ENCODE results near the gene TANC1.
A peak's percentile ranks its signal among the peaks of the same experiment; 100 is the strongest.

Gene TANC1

DNA sequence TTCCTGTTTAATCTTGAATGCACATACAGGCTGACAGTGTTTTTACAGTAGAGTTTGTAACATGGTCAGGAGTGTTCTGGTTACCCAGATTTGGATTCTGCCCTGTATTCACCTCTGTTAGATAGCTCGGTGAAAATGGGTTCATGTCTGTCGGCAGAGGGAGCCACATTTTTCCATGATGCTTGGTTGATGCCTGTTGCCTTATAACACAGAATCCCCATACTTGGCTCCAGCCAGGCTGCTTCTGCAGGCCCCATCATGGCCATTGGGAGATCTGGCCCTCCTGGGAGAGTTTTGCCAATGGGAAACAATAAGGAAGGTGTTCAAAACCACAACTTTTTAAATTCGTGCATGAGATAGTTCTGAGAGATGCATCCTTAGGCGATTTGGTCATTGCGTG lies 240.0 kb downstream of the TANC1 start:
- DNase-seq: no peak

- no peak for DNase-seq
Measured at GRCh38 chr2:159209341-159210306, 241.2 kb downstream of the TANC1 start.

DNA sequence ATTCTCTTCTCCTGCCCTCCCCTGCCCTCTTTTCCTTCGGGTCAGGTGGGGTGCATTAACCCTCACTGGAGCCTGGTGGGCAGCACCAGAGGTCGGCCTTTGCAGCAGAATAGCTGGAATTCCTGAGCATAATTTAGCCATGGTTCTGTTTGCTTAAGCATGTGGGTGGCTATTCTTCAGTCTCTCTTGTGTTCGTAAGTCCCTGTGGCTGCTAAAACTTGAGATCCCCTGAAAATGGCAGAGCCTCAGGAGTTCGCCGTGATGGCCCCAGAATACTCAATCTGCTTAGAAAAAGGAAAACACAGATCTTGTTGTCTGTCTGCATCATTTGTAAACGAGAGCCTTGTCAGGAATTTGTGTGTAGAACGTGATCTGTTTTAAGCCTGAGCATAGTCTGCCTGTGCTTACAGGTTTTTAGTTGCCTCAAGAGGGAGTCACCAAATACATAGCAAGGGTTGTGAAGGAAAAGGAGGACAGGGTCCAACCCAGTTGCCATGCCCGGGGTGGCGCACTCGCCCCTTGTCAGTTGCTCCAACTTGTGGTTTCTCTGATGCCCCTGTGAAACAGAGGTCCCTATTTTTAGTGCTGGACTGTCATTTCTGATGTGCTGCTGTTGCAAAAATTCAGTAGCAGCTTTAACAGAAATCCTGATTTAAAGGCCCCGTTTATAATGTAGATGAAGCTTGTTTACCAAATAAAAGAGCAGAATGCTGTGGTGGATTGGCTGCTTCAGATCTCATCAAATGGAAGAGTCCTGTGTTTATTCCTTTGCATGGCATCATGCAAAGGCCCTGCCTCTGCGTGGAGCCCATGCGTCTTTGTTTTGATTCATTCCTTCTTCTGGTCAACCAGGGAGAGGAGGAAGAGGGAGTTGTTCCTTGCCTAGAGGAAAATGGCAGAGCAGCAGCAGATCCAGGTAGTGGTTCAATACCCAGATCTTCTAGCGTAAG lies 243.3 kb downstream of the TANC1 start:
- DNase-seq: no peak

GRCh38 chr2:159213296-159213695 lies 244.9 kb downstream of the TANC1 start:
- DNase-seq: no peak

GRCh38 chr2:159214325-159214865 lies 246.0 kb downstream of the TANC1 start:
- no peak for DNase-seq

- no peak for DNase-seq
Measured at GRCh38 chr2:159215116-159215515, 246.7 kb downstream of the TANC1 start.

DNA sequence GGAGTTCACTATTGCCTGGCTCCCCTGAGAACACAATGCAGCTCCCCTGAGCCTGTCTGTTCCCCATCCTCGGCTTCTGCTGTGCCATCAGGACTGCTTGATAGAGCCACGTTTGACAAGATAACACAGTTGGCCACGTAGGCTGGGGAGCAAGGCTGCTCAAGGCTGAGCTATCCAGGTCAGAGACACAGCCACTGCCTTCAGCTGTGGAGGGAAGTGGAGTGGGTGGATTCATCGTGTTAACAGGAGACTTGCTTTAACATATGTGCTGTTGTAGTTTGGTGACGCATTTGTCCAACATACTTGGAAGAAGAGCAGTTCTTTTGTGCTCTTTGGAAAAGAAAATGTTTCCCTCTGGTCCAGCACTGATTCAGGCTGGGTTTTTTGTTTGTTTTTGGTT lies 249.2 kb downstream of the TANC1 start:
- no peak for DNase-seq

DNA sequence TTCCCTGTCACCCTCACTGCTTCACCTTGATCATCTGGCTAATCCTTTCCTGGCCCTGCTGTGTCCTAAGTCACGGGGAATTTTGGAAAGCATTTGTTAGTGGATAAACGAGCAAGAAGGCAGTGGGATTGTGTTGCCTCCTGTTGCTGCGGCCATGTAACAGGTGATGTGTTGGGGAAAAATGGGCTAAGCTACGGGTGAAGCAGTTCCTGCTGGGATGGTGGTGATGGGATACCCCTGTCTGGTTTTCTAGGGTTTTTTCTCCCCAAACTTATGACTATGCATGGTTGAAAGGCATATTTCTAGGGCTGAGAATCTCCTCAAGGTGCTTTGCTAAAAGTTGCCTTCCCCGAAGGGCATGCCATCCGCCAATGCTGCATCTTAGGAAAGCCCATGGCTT lies 249.9 kb downstream of the TANC1 start:
- DNase-seq: no peak

DNA sequence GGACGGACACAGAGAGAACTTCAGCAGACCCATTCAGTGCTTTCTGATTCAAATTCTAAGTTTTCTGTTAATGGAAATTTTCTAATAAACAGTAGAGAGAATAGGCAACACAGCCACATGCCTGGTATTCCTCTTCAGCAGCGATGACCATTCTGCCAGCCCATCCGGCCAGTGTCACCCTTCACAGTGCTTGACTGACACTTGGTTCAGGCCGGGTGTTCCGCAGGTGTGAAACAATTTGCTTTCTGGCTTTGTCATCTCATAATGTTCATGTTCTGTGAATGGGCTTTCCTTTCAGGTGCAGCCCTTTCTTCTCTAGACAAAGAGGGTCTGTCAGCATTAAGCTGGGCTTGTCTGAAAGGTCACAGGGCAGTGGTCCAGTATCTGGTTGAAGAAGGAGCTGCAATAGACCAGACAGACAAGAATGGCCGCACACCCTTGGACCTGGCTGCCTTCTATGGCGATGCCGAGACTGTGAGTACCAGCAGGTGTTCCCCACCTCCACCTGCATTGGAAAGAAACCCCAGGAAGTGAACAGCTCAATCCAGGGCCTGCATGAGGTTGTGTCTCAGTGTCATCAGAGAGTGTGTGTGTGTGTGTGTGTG lies 251.1 kb downstream of the TANC1 start:
- DNase-seq: no peak

DNA sequence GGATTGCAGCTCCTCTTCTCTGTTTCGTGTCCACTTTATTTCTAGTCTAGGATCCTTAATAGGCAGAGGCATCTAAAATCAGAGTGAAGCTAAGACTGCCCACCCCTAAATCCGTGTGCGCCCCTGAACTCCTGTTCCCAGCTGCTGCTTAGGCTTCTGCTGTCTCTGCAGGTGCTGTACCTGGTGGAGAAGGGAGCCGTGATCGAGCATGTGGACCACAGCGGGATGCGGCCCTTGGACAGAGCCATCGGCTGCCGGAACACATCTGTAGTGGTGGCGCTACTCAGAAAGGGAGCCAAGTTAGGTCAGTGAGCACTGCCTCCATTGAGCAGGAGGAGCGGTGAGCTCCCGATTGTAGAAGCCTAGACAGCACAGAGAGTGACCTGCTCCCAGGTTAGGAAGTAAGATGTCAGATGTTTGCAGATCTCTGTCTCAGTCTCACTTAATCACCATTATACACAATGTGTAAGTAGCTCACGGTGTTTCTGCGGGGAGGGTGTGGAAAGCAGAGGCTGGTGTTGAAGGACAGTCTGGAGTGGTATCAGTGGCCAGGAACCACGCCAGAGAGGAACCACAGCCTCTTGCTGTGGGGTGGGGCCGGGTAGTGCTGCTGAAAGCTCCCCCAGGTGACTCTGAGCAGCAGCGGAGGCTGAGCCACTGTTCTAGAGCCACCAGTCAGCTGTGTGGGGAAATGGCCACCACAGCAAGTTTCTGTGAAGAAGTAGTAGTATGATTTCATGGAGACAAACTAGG lies 255.8 kb downstream of the TANC1 start:
- DNase-seq: no peak

GRCh38 chr2:159225025-159226016 lies 256.9 kb downstream of the TANC1 start:
- DNase-seq: no peak

- peak; percentile 9 for DNase-seq
Measured at GRCh38 chr2:159226059-159226461, 257.6 kb downstream of the TANC1 start.

- DNase-seq: no peak
Measured at GRCh38 chr2:159226608-159227385, 258.4 kb downstream of the TANC1 start.

DNA sequence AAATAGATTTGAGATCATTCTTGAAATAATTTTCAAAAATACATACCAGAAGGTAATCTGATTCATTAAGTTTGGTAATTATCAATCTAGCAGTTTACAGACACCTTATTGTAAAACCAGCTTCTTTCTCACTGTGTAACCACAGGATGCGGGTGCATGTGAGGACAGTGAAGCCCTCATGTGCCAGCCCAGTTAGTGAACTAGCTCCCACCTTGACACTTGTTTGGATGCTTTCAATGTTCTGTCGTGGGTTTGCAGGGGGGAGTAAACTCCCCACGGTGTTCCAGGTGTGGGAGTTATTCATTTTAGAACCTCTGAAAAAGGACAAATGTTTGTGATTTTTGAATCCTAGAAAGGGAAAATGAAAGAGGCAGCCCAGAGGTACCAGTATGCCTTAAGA lies 259.0 kb downstream of the TANC1 start:
- DNase-seq: no peak

DNA sequence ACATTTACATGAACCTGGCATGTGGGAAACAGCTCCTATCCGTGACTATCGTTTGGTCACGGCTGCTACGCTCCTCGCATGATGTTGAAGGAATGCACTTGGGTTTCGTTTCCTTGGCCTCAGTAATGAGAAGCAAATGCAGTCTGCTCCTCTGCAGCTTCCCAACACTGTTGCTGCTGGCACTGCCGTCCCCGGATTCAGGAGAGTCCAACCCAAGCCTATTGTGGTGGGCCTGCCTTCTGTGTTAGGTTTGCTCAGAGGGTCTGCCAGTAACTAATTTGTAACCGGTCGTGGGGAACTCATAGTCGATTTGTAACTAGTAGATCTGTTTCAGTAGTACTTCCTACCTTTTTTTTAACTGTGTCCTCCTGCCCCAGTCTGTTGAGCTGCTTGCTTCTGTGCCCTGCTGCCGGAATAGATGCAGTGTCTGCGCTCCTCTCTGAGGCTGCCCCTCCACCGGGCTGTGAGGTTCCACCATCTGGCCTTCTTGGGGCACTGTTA lies 259.7 kb downstream of the TANC1 start:
- no peak for DNase-seq

DNA sequence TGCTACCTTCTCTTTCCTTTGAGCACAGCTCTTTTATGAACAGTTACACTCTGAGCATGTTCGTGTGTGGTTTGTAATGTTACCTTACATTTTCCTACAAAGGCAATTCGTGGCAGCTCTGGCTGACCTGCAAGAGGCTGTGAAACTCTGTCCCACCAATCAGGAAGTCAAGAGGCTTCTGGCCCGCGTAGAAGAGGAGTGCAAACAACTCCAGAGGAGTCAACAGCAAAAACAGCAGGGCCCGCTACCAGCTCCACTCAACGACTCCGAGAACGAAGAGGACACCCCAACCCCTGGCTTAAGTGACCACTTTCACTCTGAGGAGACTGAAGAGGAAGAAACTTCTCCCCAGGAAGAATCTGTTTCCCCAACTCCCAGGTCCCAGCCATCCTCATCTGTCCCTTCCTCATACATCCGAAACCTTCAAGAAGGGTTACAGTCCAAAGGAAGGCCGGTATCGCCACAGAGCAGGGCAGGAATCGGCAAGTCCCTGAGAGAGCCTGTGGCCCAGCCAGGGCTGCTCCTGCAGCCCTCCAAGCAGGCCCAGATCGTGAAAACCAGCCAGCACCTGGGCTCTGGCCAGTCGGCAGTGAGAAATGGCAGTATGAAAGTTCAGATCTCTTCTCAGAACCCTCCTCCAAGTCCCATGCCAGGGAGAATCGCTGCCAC lies 261.2 kb downstream of the TANC1 start:
- DNase-seq: no peak

DNA sequence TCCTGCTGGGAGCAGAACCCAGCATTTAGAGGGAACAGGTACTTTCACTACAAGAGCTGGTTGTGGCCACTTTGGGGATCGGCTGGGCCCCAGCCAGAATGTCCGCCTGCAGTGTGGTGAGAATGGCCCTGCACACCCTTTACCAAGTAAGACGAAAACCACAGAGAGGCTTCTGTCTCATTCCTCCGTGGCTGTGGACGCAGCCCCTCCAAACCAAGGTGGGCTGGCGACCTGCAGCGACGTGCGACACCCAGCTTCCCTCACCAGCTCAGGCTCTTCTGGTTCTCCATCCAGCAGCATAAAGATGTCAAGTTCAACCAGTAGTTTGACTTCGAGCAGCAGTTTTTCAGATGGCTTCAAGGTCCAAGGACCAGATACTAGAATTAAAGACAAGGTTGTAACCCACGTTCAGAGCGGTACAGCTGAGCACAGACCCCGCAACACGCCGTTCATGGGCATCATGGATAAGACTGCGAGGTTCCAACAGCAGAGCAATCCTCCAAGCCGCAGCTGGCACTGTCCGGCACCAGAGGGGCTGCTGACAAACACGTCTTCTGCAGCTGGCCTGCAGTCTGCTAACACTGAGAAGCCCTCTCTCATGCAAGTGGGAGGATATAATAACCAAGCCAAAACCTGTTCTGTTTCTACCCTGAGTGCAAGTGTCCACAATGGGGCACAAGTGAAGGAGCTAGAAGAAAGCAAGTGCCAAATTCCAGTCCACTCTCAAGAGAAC lies 261.9 kb downstream of the TANC1 start:
- DNase-seq: no peak

GRCh38 chr2:159232456-159233170 lies 264.2 kb downstream of the TANC1 start:
- no peak for DNase-seq

All from KG1 (cell line).